HepG2 (cell line): Measurements from ENCODE around the gene SNX9. TPM values are rescaled to one million over a fixed set of nuclear protein-coding genes. Genes with fewer than 3 reads are reported as not detected.

Experiments used
- ESRRA ChIP-seq: sonication (generic); formaldehyde crosslinking; IDR thresholded peaks from 2 replicates; pipeline ENCODE4 v1.5.1; 2020; ENCODE audit warnings: mild to moderate bottlenecking, low read depth, missing genetic modification reagents
- LCORL ChIP-seq, 2 experiments: fragments of 450-650 bp in 1 of 2; sonication (generic) in 1 of 2; formaldehyde crosslinking in 1 of 2; IDR thresholded peaks; 2 replicates each; pipeline versions ENCODE4 v1.5.0 to v1.6.1; 2017 to 2020; ENCODE audit warnings: antibody characterized with exemption in 1 of 2, missing genetic modification reagents in 1 of 2
- NCOR1 ChIP-seq: fragments of 200-600 bp; sonication (generic); IDR thresholded peaks from 2 replicates; pipeline ENCODE4 v1.7.0; 2017; ENCODE audit warnings: antibody characterized with exemption, low read length, borderline replicate concordance
- NFYB ChIP-seq: sonication (generic); formaldehyde crosslinking; IDR thresholded peaks from 2 replicates; pipeline ENCODE4 v1.4.0; 2020; ENCODE audit warnings: missing genetic modification reagents
- SYNCRIP ChIP-seq: fragments of 200-400 bp; formaldehyde crosslinking; IDR thresholded peaks from 2 replicates; pipeline ENCODE4 v1.6.1; 2018; ENCODE audit warnings: mild to moderate bottlenecking, low read depth, low read length; ENCODE audit not compliant: insufficient read depth
- ZNF264 ChIP-seq: sonication (generic); formaldehyde crosslinking; IDR thresholded peaks from 2 replicates; pipeline ENCODE4 v1.4.0; 2020; ENCODE audit warnings: missing genetic modification reagents
- ZNF430 ChIP-seq: sonication (generic); formaldehyde crosslinking; IDR thresholded peaks from 2 replicates; pipeline ENCODE4 v1.9.0; 2021; ENCODE audit warnings: mild to moderate bottlenecking, missing genetic modification reagents
- polyA plus RNA-seq, 8 experiments: library from polyadenylated mRNA; depleted of rRNA in 3 of 8; stranded (reverse) in 7 of 8; unstranded in 1 of 8; fragments of >200 nt; fragmentation: Illumina TruSeq in 4 of 8; extraction: Trizol in 4 of 8; gene quantifications; 2 replicates each; pipeline versions ENCODE4 v1.2.1 to v1.2.3, GENCODE V29; 2011 to 2016; ENCODE audit warnings: low read depth in 4 of 8, missing spikeins in 1 of 8, mixed read lengths in 1 of 8; ENCODE audit not compliant: insufficient read depth in 1 of 8
- total RNA-seq, 5 experiments: library from RNA; depleted of rRNA; stranded (reverse); fragments of >200 nt; fragmentation: Illumina TruSeq; extraction: Trizol; gene quantifications; 2 replicates each; pipeline ENCODE4 v1.2.3, GENCODE V29; 2016; ENCODE audit warnings: low read depth in 1 of 5
- TF ChIP-seq, protein P1 (sequence below): sonication (generic); formaldehyde crosslinking; IDR thresholded peaks from 2 replicates; pipeline ENCODE4 v1.9.0; 2021; ENCODE audit warnings: missing genetic modification reagents, borderline replicate concordance
- TF ChIP-seq, protein P2 (sequence below): sonication (generic); formaldehyde crosslinking; IDR thresholded peaks from 2 replicates; pipeline ENCODE4 v1.4.0; 2020; ENCODE audit warnings: missing genetic modification reagents, mild to moderate bottlenecking, borderline replicate concordance

The SNX9 gene
- total and polyA plus RNA-seq, 2 of the 13 experiments (the other 11 are each of a cell fraction or from before 2014, with no cell fraction given): 21.9 to 36.0 TPM

DNA sequence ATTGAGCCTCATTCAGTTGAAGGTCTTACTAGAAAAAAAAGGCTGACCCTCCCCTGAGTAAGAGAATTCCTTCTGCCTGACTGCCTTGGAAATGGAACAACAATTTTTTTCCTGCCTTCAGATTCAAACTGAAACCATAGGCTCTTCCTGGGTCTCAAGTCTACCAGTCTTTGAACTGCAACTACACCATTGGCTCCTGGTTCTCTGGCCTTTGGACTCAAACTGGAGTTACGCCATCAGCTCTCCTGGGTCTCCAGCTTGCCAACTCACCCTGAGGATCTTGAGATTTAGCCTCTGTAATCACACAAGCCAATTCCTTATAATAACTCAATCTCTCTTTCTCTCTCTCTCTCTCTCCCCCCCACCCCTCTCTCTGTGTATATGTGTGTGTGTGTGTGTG lies 36.0 kb upstream of the SNX9 start (continued):
- TF ChIP-seq ESRRA (CRISPR knock-in tag): no peak
- TF ChIP-seq, protein P1, sequence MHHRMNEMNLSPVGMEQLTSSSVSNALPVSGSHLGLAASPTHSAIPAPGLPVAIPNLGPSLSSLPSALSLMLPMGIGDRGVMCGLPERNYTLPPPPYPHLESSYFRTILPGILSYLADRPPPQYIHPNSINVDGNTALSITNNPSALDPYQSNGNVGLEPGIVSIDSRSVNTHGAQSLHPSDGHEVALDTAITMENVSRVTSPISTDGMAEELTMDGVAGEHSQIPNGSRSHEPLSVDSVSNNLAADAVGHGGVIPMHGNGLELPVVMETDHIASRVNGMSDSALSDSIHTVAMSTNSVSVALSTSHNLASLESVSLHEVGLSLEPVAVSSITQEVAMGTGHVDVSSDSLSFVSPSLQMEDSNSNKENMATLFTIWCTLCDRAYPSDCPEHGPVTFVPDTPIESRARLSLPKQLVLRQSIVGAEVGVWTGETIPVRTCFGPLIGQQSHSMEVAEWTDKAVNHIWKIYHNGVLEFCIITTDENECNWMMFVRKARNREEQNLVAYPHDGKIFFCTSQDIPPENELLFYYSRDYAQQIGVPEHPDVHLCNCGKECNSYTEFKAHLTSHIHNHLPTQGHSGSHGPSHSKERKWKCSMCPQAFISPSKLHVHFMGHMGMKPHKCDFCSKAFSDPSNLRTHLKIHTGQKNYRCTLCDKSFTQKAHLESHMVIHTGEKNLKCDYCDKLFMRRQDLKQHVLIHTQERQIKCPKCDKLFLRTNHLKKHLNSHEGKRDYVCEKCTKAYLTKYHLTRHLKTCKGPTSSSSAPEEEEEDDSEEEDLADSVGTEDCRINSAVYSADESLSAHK (CRISPR knock-in tag): no peak
- peak; percentile 28 for TF ChIP-seq NFYB (CRISPR knock-in tag)
- TF ChIP-seq ZNF264 (CRISPR knock-in tag): no peak
- no peak for TF ChIP-seq LCORL (IDR thresholded peaks at IDR 0.05)
- 0 out of 2 replicates have a peak, but pooled peaks have one; percentile 28 for TF ChIP-seq LCORL (CRISPR knock-in tag; IDR thresholded peaks at IDR 0.05)
- no peak for TF ChIP-seq ZNF430
- TF ChIP-seq, protein P2, sequence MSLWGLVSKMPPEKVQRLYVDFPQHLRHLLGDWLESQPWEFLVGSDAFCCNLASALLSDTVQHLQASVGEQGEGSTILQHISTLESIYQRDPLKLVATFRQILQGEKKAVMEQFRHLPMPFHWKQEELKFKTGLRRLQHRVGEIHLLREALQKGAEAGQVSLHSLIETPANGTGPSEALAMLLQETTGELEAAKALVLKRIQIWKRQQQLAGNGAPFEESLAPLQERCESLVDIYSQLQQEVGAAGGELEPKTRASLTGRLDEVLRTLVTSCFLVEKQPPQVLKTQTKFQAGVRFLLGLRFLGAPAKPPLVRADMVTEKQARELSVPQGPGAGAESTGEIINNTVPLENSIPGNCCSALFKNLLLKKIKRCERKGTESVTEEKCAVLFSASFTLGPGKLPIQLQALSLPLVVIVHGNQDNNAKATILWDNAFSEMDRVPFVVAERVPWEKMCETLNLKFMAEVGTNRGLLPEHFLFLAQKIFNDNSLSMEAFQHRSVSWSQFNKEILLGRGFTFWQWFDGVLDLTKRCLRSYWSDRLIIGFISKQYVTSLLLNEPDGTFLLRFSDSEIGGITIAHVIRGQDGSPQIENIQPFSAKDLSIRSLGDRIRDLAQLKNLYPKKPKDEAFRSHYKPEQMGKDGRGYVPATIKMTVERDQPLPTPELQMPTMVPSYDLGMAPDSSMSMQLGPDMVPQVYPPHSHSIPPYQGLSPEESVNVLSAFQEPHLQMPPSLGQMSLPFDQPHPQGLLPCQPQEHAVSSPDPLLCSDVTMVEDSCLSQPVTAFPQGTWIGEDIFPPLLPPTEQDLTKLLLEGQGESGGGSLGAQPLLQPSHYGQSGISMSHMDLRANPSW: no peak
- no peak for TF ChIP-seq SYNCRIP
- peak; percentile 83 for TF ChIP-seq NCOR1
